ENCODE results near the gene PPP1R3G. TPM values are rescaled to one million over a fixed set of nuclear protein-coding genes. Genes with fewer than 3 reads are reported as not detected.

The PPP1R3G gene
- total RNA-seq, 2 donors from 2014 or later = 3.7 to 7.3 TPM

- no peak for DNase-seq (ENCODE audit: low spot score)
- Histone ChIP-seq H3K36me3 (no peaks in the 10 kb centered on the region), H3K27ac (no peak overlapping the region), H3K27me3 (replicated peaks; ENCODE audit: insufficient read depth) (no peaks in the 10 kb centered on the region), H3K4me1 (ENCODE audit: control insufficient read depth in 1 of 2, low read depth in 2 of 2) (no peaks in the 10 kb centered on the region), H3K4me3 (no peak overlapping the region), H3K9me3 (no peaks in the 10 kb centered on the region)
- no peak for ATAC-seq (ENCODE audit: insufficient number of reproducible peaks, low FRiP score, low read depth)
- TF ChIP-seq, protein P1, sequence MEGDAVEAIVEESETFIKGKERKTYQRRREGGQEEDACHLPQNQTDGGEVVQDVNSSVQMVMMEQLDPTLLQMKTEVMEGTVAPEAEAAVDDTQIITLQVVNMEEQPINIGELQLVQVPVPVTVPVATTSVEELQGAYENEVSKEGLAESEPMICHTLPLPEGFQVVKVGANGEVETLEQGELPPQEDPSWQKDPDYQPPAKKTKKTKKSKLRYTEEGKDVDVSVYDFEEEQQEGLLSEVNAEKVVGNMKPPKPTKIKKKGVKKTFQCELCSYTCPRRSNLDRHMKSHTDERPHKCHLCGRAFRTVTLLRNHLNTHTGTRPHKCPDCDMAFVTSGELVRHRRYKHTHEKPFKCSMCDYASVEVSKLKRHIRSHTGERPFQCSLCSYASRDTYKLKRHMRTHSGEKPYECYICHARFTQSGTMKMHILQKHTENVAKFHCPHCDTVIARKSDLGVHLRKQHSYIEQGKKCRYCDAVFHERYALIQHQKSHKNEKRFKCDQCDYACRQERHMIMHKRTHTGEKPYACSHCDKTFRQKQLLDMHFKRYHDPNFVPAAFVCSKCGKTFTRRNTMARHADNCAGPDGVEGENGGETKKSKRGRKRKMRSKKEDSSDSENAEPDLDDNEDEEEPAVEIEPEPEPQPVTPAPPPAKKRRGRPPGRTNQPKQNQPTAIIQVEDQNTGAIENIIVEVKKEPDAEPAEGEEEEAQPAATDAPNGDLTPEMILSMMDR (IDR thresholded peaks at IDR 0.05) = no peak
Measured at GRCh38 chr6:5099537-5099936, 14.4 kb downstream of the PPP1R3G start.

GRCh38 chr6:5100806-5101205 is 15.7 kb downstream of the PPP1R3G start:
- no peaks in the 10 kb centered on the region for H3K27me3 ChIP-seq (replicated peaks; ENCODE audit: insufficient read depth)
- H3K36me3 ChIP-seq = no peaks in the 10 kb centered on the region
- no peak for DNase-seq (ENCODE audit: low spot score)
- H3K4me3 ChIP-seq = no peak overlapping the region
- H3K9me3 ChIP-seq = no peaks in the 10 kb centered on the region
- no peak overlapping the region for H3K27ac ChIP-seq
- no peaks in the 10 kb centered on the region for H3K4me1 ChIP-seq (ENCODE audit: control insufficient read depth in 1 of 2, low read depth in 2 of 2)
- no peak for ATAC-seq (ENCODE audit: insufficient number of reproducible peaks, low FRiP score, low read depth)
- TF ChIP-seq, protein P1 (IDR thresholded peaks at IDR 0.05) = no peak

DNA sequence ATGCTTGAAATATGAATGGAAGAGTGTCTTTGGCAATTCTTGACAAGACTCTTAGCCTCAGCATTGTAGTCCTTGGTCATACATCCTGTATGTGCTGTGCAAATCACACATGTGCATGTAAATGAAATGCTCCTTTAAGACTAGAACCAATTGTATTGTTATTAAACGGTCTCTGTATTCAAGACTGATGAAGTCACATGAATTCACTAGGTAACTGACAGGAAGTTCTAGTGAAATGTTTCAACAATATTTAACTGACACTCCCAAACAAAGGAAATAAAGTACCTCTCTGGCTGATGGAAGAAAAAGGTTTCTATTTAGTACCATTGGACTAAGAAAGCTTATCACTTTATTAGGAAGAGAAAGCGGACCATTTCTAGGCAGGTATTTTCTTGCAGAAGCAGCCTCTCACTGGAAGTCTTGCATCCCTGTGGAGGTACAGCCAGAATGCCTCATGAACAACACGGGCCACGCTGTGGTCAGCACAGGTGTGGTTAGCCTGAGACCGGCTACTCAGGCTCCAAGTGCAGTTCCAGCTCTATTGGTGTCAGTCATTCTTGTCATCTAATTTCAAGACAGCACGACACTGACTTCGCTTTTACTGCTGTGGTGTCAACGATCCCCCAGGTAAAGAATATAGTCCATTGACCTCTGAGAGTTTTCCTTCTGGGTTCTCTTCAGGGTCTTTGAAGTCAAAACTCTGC is 17.3 kb downstream of the PPP1R3G start:
- TF ChIP-seq, protein P1 (IDR thresholded peaks at IDR 0.05) = no peak
- no peak for ATAC-seq (ENCODE audit: insufficient number of reproducible peaks, low FRiP score, low read depth)
- no peak overlapping the region for H3K4me3 ChIP-seq
- no peaks in the 10 kb centered on the region for H3K9me3 ChIP-seq
- no peaks in the 10 kb centered on the region for H3K4me1 ChIP-seq (ENCODE audit: control insufficient read depth in 1 of 2, low read depth in 2 of 2)
- no peaks in the 10 kb centered on the region for H3K36me3 ChIP-seq
- H3K27ac ChIP-seq = no peak overlapping the region
- H3K27me3 ChIP-seq (replicated peaks; ENCODE audit: insufficient read depth) = no peaks in the 10 kb centered on the region
- DNase-seq (ENCODE audit: low spot score) = no peak

GRCh38 chr6:5103250-5103649 is 18.1 kb downstream of the PPP1R3G start:
- ATAC-seq (ENCODE audit: insufficient number of reproducible peaks, low FRiP score, low read depth) (no peak), DNase-seq (ENCODE audit: low spot score) (no peak)
- Histone ChIP-seq H3K9me3 (no peaks in the 10 kb centered on the region), H3K27me3 (replicated peaks; ENCODE audit: insufficient read depth) (no peaks in the 10 kb centered on the region), H3K27ac (no peak overlapping the region), H3K36me3 (no peaks in the 10 kb centered on the region), H3K4me1 (ENCODE audit: control insufficient read depth in 1 of 2, low read depth in 2 of 2) (no peaks in the 10 kb centered on the region), H3K4me3 (no peak overlapping the region)
- TF ChIP-seq, protein P1 (IDR thresholded peaks at IDR 0.05) = no peak

- TF ChIP-seq, protein P1 (IDR thresholded peaks at IDR 0.05) = no peak
- Histone ChIP-seq H3K36me3 (no peaks in the 10 kb centered on the region), H3K27me3 (replicated peaks; ENCODE audit: insufficient read depth) (no peaks in the 10 kb centered on the region), H3K4me1 (ENCODE audit: control insufficient read depth in 1 of 2, low read depth in 2 of 2) (no peaks in the 10 kb centered on the region), H3K9me3 (no peaks in the 10 kb centered on the region), H3K27ac (no peak overlapping the region), H3K4me3 (no peak overlapping the region)
- DNase-seq (ENCODE audit: low spot score) (no peak), ATAC-seq (ENCODE audit: insufficient number of reproducible peaks, low FRiP score, low read depth) (no peak)
Measured at GRCh38 chr6:5104667-5105066, 19.5 kb downstream of the PPP1R3G start.

All from thoracic aorta (tissue), 2 donors.